CD4-positive, alpha-beta T cell treated with Interleukin-21 for 1 hour (primary cell): ENCODE measurements around the gene ATP2A2.

Experiments
- DNase-seq: peaks from one replicate; pipeline ENCODE4 v3.0.0-alpha.2; 2020

The ATP2A2 gene

GRCh38 chr12:110262442-110263388, 18.3 kb upstream of the ATP2A2 start:
- no peak for DNase-seq

- DNase-seq = no peak
Measured at GRCh38 chr12:110266381-110266960, 14.6 kb upstream of the ATP2A2 start.

GRCh38 chr12:110266980-110267620, 13.9 kb upstream of the ATP2A2 start:
- DNase-seq = no peak

GRCh38 chr12:110269622-110270124, 11.4 kb upstream of the ATP2A2 start:
- DNase-seq = no peak

- no peak for DNase-seq
Measured at GRCh38 chr12:110270125-110270962, 10.7 kb upstream of the ATP2A2 start.

- no peak for DNase-seq
Measured at GRCh38 chr12:110271015-110271414, 10.0 kb upstream of the ATP2A2 start.

- no peak for DNase-seq
Measured at GRCh38 chr12:110277530-110278254, 3.4 kb upstream of the ATP2A2 start.

GRCh38 chr12:110278255-110278536, 2.9 kb upstream of the ATP2A2 start:
- no peak for DNase-seq

GRCh38 chr12:110279566-110280375, 1.3 kb upstream of the ATP2A2 start:
- no peak for DNase-seq

GRCh38 chr12:110280392-110280778, 662 bp upstream of the ATP2A2 start:
- DNase-seq = peak; percentile 73

- peak; percentile 49 for DNase-seq
Measured at GRCh38 chr12:110281549-110282299, 677 bp downstream of the ATP2A2 start.

GRCh38 chr12:110282300-110282860, 1.3 kb downstream of the ATP2A2 start:
- no peak for DNase-seq

- peak; percentile 27 for DNase-seq
Measured at GRCh38 chr12:110282956-110283817, 2.1 kb downstream of the ATP2A2 start.

GRCh38 chr12:110284597-110284996, 3.5 kb downstream of the ATP2A2 start:
- DNase-seq = no peak

GRCh38 chr12:110286623-110287022, 5.6 kb downstream of the ATP2A2 start:
- no peak for DNase-seq

GRCh38 chr12:110287986-110288385, 6.9 kb downstream of the ATP2A2 start:
- no peak for DNase-seq

- DNase-seq = no peak
Measured at GRCh38 chr12:110289044-110289710, 8.1 kb downstream of the ATP2A2 start.

- no peak for DNase-seq
Measured at GRCh38 chr12:110289711-110290078, 8.6 kb downstream of the ATP2A2 start.
